GM12891 (cell line): ENCODE results near the gene QSOX2.

Experiments used
- DNase-seq: peaks from one replicate; pipeline ENCODE4 v3.0.0; 2011; ENCODE audit warnings: low spot score; ENCODE audit not compliant: insufficient read length
- FAIRE-seq: peaks from 2 replicates; lab custom pipeline; 2011; peaks lifted over from hg19 to GRCh38; lab: Jason Lieb, UNC
- PAX5 ChIP-seq: IDR thresholded peaks from 2 replicates; pipeline ENCODE4 v1.6.1; 2011; ENCODE audit warnings: low read length, moderate library complexity, mild to moderate bottlenecking; ENCODE audit not compliant: insufficient read depth, severe bottlenecking
- POLR2A ChIP-seq: IDR thresholded peaks from 2 replicates; pipeline ENCODE4 v1.6.1; 2011; ENCODE audit warnings: low read depth, low read length, control low read depth
- POLR2AphosphoS5 ChIP-seq: IDR thresholded peaks from 2 replicates; pipeline ENCODE4 v1.6.1; 2011; ENCODE audit warnings: low read depth, low read length, control low read depth
- POU2F2 ChIP-seq: IDR thresholded peaks from 2 replicates; pipeline ENCODE4 v1.6.1; 2011; ENCODE audit warnings: low read depth, mild to moderate bottlenecking, control low read depth, low read length, moderate library complexity
- SPI1 ChIP-seq: IDR thresholded peaks from 2 replicates; pipeline ENCODE4 v1.6.1; 2011; ENCODE audit warnings: low read depth, low read length, control low read depth
- TAF1 ChIP-seq: IDR thresholded peaks from 2 replicates; pipeline ENCODE4 v1.6.1; 2011; ENCODE audit warnings: low read depth, low read length, control low read depth

QSOX2 gene

DNA sequence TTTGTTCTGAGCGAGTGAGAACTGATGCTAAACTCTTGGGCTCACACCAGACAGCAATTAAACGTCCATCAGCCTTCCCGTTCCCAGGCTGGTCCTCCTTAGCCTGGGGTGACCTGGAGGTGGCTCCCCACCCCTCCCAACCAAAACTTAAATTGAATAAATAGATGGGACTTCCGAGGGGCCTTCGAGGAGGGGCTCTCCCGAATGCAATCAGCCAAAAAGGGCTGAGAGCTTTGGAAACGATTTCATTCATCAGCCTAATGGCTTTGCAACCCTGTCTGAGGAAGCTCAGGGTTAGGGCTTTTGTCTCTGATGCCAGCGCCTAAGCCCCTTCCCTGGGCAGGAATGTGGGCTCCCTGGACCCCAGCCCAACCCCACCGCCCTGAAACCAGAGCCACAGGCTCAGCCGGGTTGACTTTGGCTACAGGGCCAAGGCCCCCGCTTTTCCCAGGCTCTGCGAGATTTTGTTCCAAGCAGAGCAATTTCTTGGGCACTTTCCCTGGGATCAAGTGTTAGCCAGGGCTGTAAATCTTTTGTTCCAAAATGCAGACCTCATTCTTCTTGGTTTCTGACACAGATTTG lies 69.9 kb downstream of the QSOX2 start:
- no peak for FAIRE-seq
- DNase-seq = no peak
- TF ChIP-seq POLR2A (no peak), PAX5 (no peak), SPI1 (no peak), TAF1 (no peak), POLR2AphosphoS5 (no peak), POU2F2 (no peak)

DNA sequence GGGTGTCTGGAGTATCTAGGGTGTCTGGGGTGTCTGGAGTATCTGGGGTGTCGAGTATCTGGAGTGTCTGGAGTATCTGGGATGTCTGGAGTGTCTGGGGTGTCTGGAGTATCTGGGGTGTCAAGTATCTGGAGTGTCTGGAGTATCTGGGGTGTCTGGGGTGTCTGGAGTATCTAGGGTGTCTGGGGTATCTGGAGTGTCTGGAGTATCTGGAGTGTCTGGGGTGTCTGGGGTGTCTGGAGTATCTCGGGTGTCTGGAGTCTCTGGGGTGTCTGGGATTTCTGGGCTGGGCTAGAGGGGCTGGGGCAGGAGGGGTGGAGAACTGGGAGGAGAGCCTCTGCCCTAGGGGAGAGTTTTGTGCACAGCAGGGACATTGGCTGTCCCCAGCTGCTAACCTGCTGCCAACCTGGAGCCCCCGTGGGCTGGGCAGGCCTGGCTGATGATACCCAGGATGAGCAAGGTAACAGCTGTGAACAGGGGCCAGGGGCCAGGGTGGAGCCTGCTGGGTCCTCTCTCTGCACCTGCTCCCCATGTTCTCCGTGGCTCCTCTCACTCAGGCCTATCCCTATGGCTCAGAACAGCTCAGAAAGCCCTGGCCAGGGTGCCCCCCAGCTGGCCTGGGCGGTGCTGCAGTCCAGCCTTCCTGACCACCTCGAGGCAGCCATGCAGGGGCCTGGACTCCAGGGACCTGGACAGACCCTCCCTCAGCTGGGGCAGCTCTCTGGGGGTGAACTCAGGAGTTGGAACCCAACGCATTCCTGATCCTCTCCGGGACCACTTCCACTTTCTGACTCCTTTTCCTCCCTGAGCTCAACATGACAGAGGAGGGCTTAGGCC lies 70.6 kb downstream of the QSOX2 start:
- no peak for TF ChIP-seq TAF1
- TF ChIP-seq POU2F2 = no peak
- TF ChIP-seq POLR2A = no peak
- TF ChIP-seq POLR2AphosphoS5 = no peak
- TF ChIP-seq SPI1 = no peak
- no peak for TF ChIP-seq PAX5
- no peak for FAIRE-seq
- no peak for DNase-seq

DNA sequence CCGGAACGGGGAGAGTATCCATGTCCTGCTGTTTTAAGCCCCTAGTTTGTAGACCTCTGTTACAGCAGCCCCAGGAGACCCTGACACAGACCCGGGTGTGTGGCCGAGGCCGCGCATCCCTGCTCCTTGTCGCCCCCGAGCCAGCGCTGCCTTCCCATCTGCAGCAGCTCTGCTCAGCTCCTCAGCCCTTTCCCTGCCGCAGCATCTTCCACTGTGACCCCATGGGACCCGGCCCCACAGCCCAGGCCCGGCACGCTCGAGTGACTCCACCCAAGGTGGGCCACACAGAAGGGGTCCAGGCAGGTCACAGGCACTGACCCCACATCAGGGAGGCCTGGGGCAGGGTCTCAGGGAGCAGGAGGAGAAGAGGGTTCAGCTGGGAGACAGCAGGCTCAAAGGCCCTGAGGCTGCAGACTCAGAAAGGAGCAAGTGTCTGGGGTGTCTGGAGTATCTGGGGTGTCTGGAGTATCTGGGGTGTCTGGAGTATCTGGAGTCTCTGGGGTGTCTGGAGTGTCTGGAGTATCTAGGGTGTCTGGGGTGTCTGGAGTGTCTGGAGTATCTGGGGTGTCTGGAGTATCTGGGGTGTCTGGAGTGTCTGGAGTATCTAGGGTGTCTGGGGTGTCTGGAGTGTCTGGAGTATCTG lies 71.8 kb downstream of the QSOX2 start:
- TF ChIP-seq POLR2A (no peak), SPI1 (no peak), POLR2AphosphoS5 (no peak), PAX5 (no peak), POU2F2 (no peak), TAF1 (no peak)
- FAIRE-seq (no peak), DNase-seq (no peak)

DNA sequence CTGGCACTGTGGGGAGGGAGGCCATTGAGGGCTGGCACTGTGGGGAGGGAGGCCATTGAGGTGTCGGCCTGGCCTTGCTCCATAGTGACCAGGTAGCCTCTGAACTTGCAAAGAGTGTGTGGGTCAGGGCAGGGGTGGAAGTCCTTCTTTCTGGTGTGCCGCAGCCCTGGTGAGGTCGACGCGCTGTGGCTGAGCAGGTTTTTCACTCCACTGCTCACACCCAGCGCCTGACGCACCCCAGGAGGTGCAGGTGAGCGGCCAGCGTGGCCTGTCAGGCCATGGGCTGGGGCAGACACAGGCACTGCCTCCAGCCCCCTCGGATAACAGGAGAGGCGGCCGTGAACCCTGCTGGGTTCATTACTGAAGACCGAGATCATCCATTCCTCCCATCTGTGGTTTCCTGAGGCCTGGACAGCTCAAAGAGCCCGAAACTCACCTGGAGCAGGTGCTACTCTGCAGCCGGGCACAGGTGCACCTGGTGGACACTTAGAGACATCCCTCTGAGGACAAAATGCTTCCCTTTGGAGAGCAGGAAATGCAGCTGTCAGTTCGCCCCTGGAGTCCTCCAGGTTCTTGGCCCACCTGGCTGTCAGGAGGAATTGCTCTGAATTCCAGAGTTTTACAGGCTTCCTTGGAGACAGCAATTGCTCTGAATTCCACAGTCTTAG lies 73.1 kb downstream of the QSOX2 start:
- DNase-seq (no peak), FAIRE-seq (no peak)
- TF ChIP-seq SPI1 (no peak), POLR2AphosphoS5 (no peak), TAF1 (no peak), POLR2A (no peak), POU2F2 (no peak), PAX5 (no peak)

DNA sequence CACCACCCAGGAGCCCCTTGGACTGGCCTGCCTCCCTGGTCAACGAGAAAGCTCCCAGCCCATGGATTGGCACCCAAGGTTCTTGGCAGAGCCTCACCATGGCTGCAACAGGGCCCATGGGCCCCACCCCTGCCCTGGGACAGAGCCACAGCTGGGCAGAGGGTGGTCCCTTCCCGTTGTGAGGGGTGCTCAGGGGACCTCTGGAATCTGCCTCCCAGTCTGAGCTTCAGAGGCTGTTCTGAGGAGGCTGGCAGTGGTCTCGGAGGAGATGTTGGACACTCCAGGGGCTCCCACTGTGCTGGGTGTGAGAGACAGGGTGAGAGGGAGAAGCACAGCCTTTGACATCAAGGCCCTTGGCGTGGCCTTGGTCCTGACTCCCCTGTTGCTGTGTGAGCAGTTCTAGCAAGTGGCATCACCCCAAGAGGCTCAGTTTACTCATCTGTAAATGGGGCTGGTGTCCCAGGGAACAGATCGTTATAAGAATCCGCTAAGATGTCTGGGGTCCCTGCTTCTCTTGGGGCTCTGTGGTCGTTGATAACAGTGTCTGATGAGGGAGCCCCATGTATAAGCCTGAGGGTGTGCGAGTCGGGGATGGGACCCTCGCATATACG lies 73.7 kb downstream of the QSOX2 start:
- DNase-seq (no peak), FAIRE-seq (no peak)
- TF ChIP-seq POLR2A (no peak), TAF1 (no peak), POLR2AphosphoS5 (no peak), POU2F2 (no peak), SPI1 (no peak), PAX5 (no peak)

DNA sequence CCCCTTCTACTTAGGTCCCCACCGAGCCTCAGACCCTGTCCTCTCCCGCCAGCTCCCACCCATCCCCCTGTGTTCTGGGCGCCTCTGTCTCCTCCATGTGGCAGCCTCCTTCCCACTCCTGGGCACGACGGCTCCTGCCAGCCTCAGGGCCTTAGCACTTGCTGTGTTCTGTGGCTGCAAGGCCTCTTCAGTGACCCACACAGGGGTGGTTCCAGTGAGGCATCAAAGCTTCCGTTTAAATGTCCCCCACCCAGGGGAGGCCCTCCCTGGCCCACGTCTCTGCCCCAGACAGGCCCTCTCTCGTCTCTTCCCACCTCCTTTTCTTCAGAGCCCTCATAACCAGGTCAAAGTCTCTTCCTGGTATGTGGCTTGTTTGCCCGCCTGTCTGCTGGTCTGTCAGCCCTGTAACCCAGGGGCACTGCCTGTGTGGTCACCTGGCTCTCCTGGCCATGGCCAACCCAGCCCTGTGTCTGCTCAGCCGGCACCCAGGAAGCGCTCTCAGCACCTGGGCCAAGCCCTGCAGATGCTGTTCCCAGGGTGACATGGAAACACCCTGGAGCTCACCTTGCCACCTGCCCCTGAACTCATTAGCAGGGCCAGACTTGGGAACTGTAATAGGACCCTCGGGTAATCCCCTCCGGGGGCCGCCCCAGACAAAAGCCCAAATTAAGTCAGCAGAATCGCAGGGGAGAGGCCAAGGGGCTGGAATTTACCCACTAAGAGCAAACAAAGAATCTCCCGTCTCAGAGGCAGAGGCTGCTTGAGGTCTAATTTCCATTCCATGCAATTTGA lies 74.4 kb downstream of the QSOX2 start:
- TF ChIP-seq POLR2A = no peak
- no peak for TF ChIP-seq TAF1
- no peak for TF ChIP-seq PAX5
- no peak for TF ChIP-seq SPI1
- TF ChIP-seq POLR2AphosphoS5 = no peak
- no peak for TF ChIP-seq POU2F2
- FAIRE-seq (no peak), DNase-seq (no peak)

DNA sequence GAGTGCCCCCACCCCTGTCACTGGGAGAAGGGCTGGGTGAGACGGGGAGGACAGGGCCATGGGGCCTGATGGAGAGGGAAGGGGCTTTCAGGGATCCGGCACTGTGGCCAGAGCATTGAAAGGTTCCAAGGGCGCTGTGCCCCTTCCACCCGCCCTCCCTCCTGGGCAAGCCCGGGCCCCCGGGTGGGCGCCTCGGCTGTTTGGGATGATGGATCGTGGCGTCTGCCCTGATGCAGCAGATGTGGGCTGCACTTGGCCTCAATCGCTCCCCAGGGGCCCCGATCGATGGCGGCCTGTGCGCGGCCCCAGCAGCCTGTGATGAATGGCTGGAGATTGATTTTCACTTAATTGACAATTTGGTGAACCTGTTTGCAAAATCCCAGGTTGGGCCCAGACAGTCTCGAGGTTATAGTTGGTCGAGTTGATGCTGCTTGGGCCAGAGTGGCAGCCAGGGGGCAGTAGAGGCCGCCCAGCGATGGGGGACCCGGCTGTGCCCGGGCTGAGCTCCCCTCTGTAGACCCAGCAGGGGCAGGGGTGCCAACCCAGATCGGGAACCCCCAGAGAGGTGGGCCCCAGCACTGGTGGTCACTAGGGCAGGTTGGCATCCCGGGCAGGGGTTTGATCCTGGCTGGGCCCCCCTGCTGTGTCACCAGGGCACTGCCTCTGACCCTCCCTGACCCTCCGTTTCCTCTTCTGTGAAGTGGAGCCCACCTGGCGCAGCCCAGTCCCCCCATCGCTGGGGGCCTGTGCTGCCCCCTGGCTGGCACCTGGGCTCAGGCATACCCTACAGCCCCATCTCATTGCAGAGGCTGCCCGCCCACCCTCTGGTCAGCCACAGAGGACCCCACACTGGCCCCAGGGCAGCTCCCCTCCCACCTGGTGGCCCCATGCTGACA lies 75.4 kb downstream of the QSOX2 start:
- FAIRE-seq (peak; percentile 83), DNase-seq (peak; percentile 91)
- TF ChIP-seq POLR2A (no peak), PAX5 (no peak), TAF1 (no peak), POLR2AphosphoS5 (no peak), SPI1 (no peak), POU2F2 (no peak)

DNA sequence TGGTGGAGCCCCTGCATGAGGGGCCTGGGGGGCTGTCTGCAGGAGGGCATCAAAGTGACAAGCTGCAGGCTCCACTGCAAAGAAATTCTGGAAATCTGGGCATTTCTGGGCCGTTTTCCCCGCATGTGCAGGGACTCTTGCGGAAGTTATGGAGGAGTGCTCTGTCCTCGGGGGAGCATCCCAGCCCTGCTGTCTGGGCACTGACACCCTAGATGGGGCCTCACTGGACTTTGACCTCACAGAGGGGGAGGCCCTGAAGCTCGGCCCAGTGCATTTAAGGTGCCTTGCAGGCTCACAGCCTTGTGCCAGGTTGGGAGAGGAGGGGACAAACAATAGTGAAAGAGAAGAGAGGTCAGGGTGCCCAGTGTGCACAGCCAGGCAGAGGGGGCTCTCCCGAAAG lies 76.1 kb downstream of the QSOX2 start:
- no peak for FAIRE-seq
- TF ChIP-seq POU2F2 (no peak), POLR2A (no peak), TAF1 (no peak), SPI1 (no peak), POLR2AphosphoS5 (no peak), PAX5 (no peak)
- DNase-seq = no peak
